Smooth muscle cell (in vitro differentiated cells): ENCODE results near the gene MGMT. TPM values are rescaled to one million over a fixed set of nuclear protein-coding genes. Genes with fewer than 3 reads are reported as not detected.

Experiments
- DNase-seq: peaks from one replicate; lab custom pipeline; 2025; ENCODE audit not compliant: unreplicated experiment; lab: John Stamatoyannopoulos, UW
- H2AFZ ChIP-seq: fragments of 200-600 bp; sonication (generic); 2 replicates; pipeline ENCODE4 v1.6.0; 2016; ENCODE audit warnings: antibody characterized with exemption, low read depth, mild to moderate bottlenecking
- H3F3A ChIP-seq: fragments of 200-600 bp; sonication (generic); 2 replicates; pipeline ENCODE4 v1.6.0; 2017; ENCODE audit warnings: antibody characterized with exemption, low read depth
- H3K27ac ChIP-seq: fragments of 200-600 bp; sonication (generic); 2 replicates; pipeline ENCODE4 v1.5.1; 2016; ENCODE audit warnings: low read depth, mild to moderate bottlenecking
- H3K27me3 ChIP-seq: fragments of 200-600 bp; sonication (generic); 2 replicates; pipeline ENCODE4 v1.6.1; 2016; ENCODE audit warnings: low read depth, mild to moderate bottlenecking
- H3K36me3 ChIP-seq: fragments of 200-600 bp; sonication (generic); 2 replicates; pipeline ENCODE4 v1.5.1; 2016; ENCODE audit warnings: low read depth
- H3K4me1 ChIP-seq: fragments of 200-600 bp; sonication (generic); 2 replicates; pipeline ENCODE4 v1.5.1; 2016; ENCODE audit warnings: low read depth
- H3K4me2 ChIP-seq: fragments of 200-600 bp; sonication (generic); 2 replicates; pipeline ENCODE4 v1.6.0; 2016; ENCODE audit warnings: mild to moderate bottlenecking
- H3K4me3 ChIP-seq: fragments of 200-600 bp; sonication (generic); 2 replicates; pipeline ENCODE4 v1.5.1; 2016; ENCODE audit warnings: mild to moderate bottlenecking
- H3K79me2 ChIP-seq: fragments of 200-600 bp; sonication (generic); 2 replicates; pipeline ENCODE4 v1.6.0; 2016; ENCODE audit warnings: low read depth, mild to moderate bottlenecking
- H3K9ac ChIP-seq: fragments of 200-600 bp; sonication (generic); 2 replicates; pipeline ENCODE4 v1.6.0; 2016; ENCODE audit warnings: low read depth
- H3K9me3 ChIP-seq: fragments of 200-600 bp; sonication (generic); replicated peaks from 2 replicates; pipeline ENCODE4 v1.5.1; 2016; ENCODE audit warnings: low read depth
- H4K20me1 ChIP-seq: fragments of 200-600 bp; sonication (generic); 2 replicates; pipeline ENCODE4 v1.6.0; 2016; ENCODE audit warnings: low read depth
- CTCF ChIP-seq: fragments of 200-600 bp; sonication (generic); IDR thresholded peaks from 2 replicates; pipeline ENCODE4 v1.5.1; 2017; ENCODE audit warnings: borderline replicate concordance, mild to moderate bottlenecking, antibody characterized with exemption; ENCODE audit not compliant: insufficient read depth, poor library complexity, severe bottlenecking
- WGBS: methylation state at CpG from one replicate; pipeline ENCODE4 v1.1.7; 2016; ENCODE audit warnings: low lambda C conversion rate; 5-methylcytosine and 5-hydroxymethylcytosine counted together
- polyA plus RNA-seq: library from polyadenylated mRNA; unstranded; fragments of >200 nt; fragmentation: Nextera tagmentation; extraction: Ambion mirVana; gene quantifications from 2 replicates; pipeline ENCODE4 v1.2.1, GENCODE V29; 2016
- total RNA-seq: library from RNA; depleted of rRNA; stranded (reverse); fragments of >200 nt; gene quantifications from 2 replicates; pipeline ENCODE4 v1.2.3, GENCODE V29; 2014

Gene MGMT
- total and polyA plus RNA-seq, 2 experiments from 2014 or later: 21.0 to 33.0 TPM

GRCh38 chr10:129626796-129627435 lies 159.9 kb downstream of the MGMT start:
- no peaks in the 10 kb centered on the region for H3K27me3 ChIP-seq
- H3K4me3 ChIP-seq: no peak overlapping the region
- no peak for TF ChIP-seq CTCF
- WGBS: 87% methylated on average over 12 of the region's 12 CpGs
- no peaks in the 10 kb centered on the region for H3K36me3 ChIP-seq
- DNase-seq: no peak
- no peaks in the 10 kb centered on the region for H3K9me3 ChIP-seq
- H3K9ac ChIP-seq: no peak overlapping the region
- no peaks in the 10 kb centered on the region for H3K79me2 ChIP-seq
- no peak overlapping the region for H3K4me2 ChIP-seq
- no peak overlapping the region for H3K27ac ChIP-seq
- H3F3A ChIP-seq: no peaks in the 10 kb centered on the region
- H2AFZ ChIP-seq: no peak overlapping the region
- no peaks in the 10 kb centered on the region for H3K4me1 ChIP-seq
- peaks cover 15% of the 10 kb centered on the region for H4K20me1 ChIP-seq

- Histone ChIP-seq H3K27ac (no peak overlapping the region), H4K20me1 (peaks cover 12% of the 10 kb centered on the region), H3K9me3 (no peaks in the 10 kb centered on the region), H3K27me3 (no peaks in the 10 kb centered on the region), H3K36me3 (no peaks in the 10 kb centered on the region), H3K79me2 (no peaks in the 10 kb centered on the region), H3K4me2 (no peak overlapping the region), H3K4me3 (no peak overlapping the region), H3F3A (no peaks in the 10 kb centered on the region), H3K4me1 (no peaks in the 10 kb centered on the region), H3K9ac (no peak overlapping the region), H2AFZ (no peak overlapping the region)
- no peak for TF ChIP-seq CTCF
- 87% methylated on average over 8 of the region's 8 CpGs for WGBS
- DNase-seq: no peak
Observed at GRCh38 chr10:129627442-129627841, 160.4 kb downstream of the MGMT start.

- Histone ChIP-seq H3K36me3 (no peaks in the 10 kb centered on the region), H3K79me2 (no peaks in the 10 kb centered on the region), H3F3A (no peaks in the 10 kb centered on the region), H3K27me3 (no peaks in the 10 kb centered on the region), H3K9ac (no peak overlapping the region), H3K9me3 (no peaks in the 10 kb centered on the region), H3K4me1 (no peaks in the 10 kb centered on the region), H3K4me2 (no peak overlapping the region), H3K4me3 (no peak overlapping the region), H3K27ac (no peak overlapping the region), H4K20me1 (peaks cover 3% of the 10 kb centered on the region), H2AFZ (no peak overlapping the region)
- no peak for TF ChIP-seq CTCF
- no peak for DNase-seq
- 96% methylated on average over 9 of the region's 9 CpGs for WGBS
Observed at GRCh38 chr10:129628823-129629222, 161.8 kb downstream of the MGMT start.

- Histone ChIP-seq H3K27me3 (no peaks in the 10 kb centered on the region), H3K4me2 (no peak overlapping the region), H3K79me2 (no peaks in the 10 kb centered on the region), H3F3A (no peaks in the 10 kb centered on the region), H3K36me3 (no peaks in the 10 kb centered on the region), H3K9me3 (no peaks in the 10 kb centered on the region), H2AFZ (no peak overlapping the region), H3K4me3 (no peak overlapping the region), H3K27ac (no peak overlapping the region), H3K9ac (no peak overlapping the region), H3K4me1 (no peaks in the 10 kb centered on the region), H4K20me1 (no peaks in the 10 kb centered on the region)
- no peak for DNase-seq
- TF ChIP-seq CTCF: no peak
- 95% methylated on average over 15 of the region's 15 CpGs for WGBS
Observed at GRCh38 chr10:129629911-129630310, 162.9 kb downstream of the MGMT start.
